Hypothalamus (tissue), 51 donors: Measurements from ENCODE around the gene DLG5.

Source experiments
- DNase-seq, 51 donors: peaks; one replicate each; lab custom pipeline; 2025; lab: John Stamatoyannopoulos, UW

Gene DLG5

GRCh38 chr10:77896058-77896457 lies 30.5 kb downstream of the DLG5 start:
- no peak for DNase-seq

GRCh38 chr10:77894058-77894457 lies 32.5 kb downstream of the DLG5 start:
- DNase-seq, result no peak

- no peak for DNase-seq
Measured at GRCh38 chr10:77893386-77893785, 33.2 kb downstream of the DLG5 start.

GRCh38 chr10:77892761-77893160 lies 33.8 kb downstream of the DLG5 start:
- peak in 3 of 51 donors; percentile 14 to 48 (median 23) for DNase-seq

- peak in 2 of 51 donors; percentile 34 to 53 for DNase-seq
Measured at GRCh38 chr10:77892021-77892739, 34.4 kb downstream of the DLG5 start.

- no peak for DNase-seq
Measured at GRCh38 chr10:77890097-77890496, 36.5 kb downstream of the DLG5 start.

- DNase-seq, result peak in 30 of 51 donors; percentile 20 to 77 (median 50)
Measured at GRCh38 chr10:77889277-77889903, 37.2 kb downstream of the DLG5 start.

GRCh38 chr10:77888356-77888703 lies 38.2 kb downstream of the DLG5 start:
- no peak for DNase-seq

- DNase-seq, result peak in 9 of 51 donors; percentile 17 to 53 (median 26)
Measured at GRCh38 chr10:77887631-77888355, 38.8 kb downstream of the DLG5 start.

GRCh38 chr10:77886795-77887355 lies 39.7 kb downstream of the DLG5 start:
- no peak for DNase-seq

GRCh38 chr10:77884181-77884580 lies 42.4 kb downstream of the DLG5 start:
- DNase-seq, result no peak

GRCh38 chr10:77881636-77882035 lies 44.9 kb downstream of the DLG5 start:
- DNase-seq, result no peak

- no peak for DNase-seq
Measured at GRCh38 chr10:77881222-77881621, 45.3 kb downstream of the DLG5 start.

GRCh38 chr10:77879710-77880109 lies 46.8 kb downstream of the DLG5 start:
- no peak for DNase-seq

- DNase-seq, result no peak
Measured at GRCh38 chr10:77879065-77879464, 47.5 kb downstream of the DLG5 start.

- peak in 4 of 51 donors; percentile 6 to 33 (median 26) for DNase-seq
Measured at GRCh38 chr10:77877441-77878344, 48.9 kb downstream of the DLG5 start.

- DNase-seq, result no peak
Measured at GRCh38 chr10:77875730-77876129, 50.8 kb downstream of the DLG5 start.

GRCh38 chr10:77874872-77875271 lies 51.7 kb downstream of the DLG5 start:
- no peak for DNase-seq

GRCh38 chr10:77873536-77874380 lies 52.8 kb downstream of the DLG5 start:
- peak in 12 of 51 donors; percentile 23 to 67 (median 52) for DNase-seq
